ENCODE results near the gene ZNF487. TPM values are rescaled to one million over a fixed set of nuclear protein-coding genes. Genes with fewer than 3 reads are reported as not detected.
"Not testable (repeated sequence)": the region's sequence is repeated elsewhere in the genome, so short reads cannot be mapped to it uniquely, and the experiment has no call there.

ZNF487 gene
- total and polyA plus RNA-seq, 2 experiments from 2014 or later = 2.9 to 4.6 TPM

DNA sequence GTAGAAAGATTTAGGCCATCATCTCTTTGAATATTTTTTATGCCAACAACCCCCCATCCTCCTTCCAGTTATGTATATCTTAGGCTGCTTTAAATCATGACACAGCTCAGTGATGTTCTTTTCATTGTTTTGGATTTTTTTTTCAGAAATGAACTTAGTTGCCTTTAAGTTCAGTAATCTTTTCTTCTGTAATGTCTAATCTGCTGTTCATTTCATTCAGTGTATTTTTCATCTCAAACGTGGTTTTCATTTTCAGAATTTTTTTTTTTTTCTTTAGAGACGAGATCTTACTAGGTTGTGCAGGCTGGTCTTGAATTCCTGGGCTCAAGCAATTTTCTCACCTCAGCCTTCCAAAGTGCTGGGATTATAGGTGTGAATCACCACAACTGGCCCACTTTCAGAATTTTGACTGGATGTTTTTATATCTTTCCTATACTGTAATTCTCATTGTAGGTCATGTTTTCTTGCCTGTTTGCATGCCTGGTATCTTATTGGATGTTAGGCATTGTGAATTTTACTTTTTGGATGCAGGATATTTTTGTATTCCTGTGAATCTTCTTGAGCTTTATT, 8.1 kb downstream of the ZNF487 start:
- no peaks in the 10 kb centered on the region for H3K79me2 ChIP-seq (replicated peaks; ENCODE audit: insufficient read depth)
- TF ChIP-seq EZH2phosphoT487 (IDR thresholded peaks at IDR 0.05; ENCODE audit: unreplicated experiment) = no peak
- no peak for TF ChIP-seq STAT1 (IDR thresholded peaks at IDR 0.05; ENCODE audit: unreplicated experiment)
- TF ChIP-seq REST (IDR thresholded peaks at IDR 0.05; ENCODE audit: unreplicated experiment) = no peak
- no peak for TF ChIP-seq ZNF331 (CRISPR knock-in tag; IDR thresholded peaks at IDR 0.05; ENCODE audit: low read depth)
- TF ChIP-seq ZNF114 (CRISPR knock-in tag; IDR thresholded peaks at IDR 0.05) = no peak
- no peak overlapping the region for H2AFZ ChIP-seq
- H3K36me3 ChIP-seq (ENCODE audit: insufficient read depth) = no peaks in the 10 kb centered on the region
- no peaks in the 10 kb centered on the region for H3K9me2 ChIP-seq (ENCODE audit: insufficient read depth)
- no peaks in the 10 kb centered on the region for H3K4me1 ChIP-seq (ENCODE audit: insufficient read depth)
- H3K27me3 ChIP-seq (ENCODE audit: insufficient read depth) = no peaks in the 10 kb centered on the region
- ATAC-seq (no peak), DNase-seq (ENCODE audit: low spot score) (no peak)
- H3K4me2 ChIP-seq = no peak overlapping the region
- Mint-ChIP-seq H3K27me3 (ENCODE audit: insufficient read depth, low read depth, poor library complexity) (no peaks in the 10 kb centered on the region), H3K4me1 (no peaks in the 10 kb centered on the region), H3K36me3 (ENCODE audit: low read depth) (peaks cover 22% of the 10 kb centered on the region), H3K9me3 (peaks cover 35% of the 10 kb centered on the region), H3K27ac (no peak overlapping the region), H3K4me3 (no peak overlapping the region)
- no peak overlapping the region for H3K27ac ChIP-seq (ENCODE audit: low read depth)
- no peak overlapping the region for H3K4me3 ChIP-seq
- H3F3A ChIP-seq (replicated peaks; ENCODE audit: low read depth) = no peaks in the 10 kb centered on the region
- H4K20me1 ChIP-seq (replicated peaks; ENCODE audit: insufficient read depth) = no peaks in the 10 kb centered on the region

GRCh38 chr10:43446219-43447017, 9.5 kb downstream of the ZNF487 start:
- H3K27me3 Mint-ChIP-seq (ENCODE audit: insufficient read depth, low read depth, poor library complexity); H3K4me3 Mint-ChIP-seq; H3K9me2 ChIP-seq (ENCODE audit: insufficient read depth); H3K4me1 ChIP-seq (ENCODE audit: insufficient read depth); H3K4me2 ChIP-seq; H3K79me2 ChIP-seq (replicated peaks; ENCODE audit: insufficient read depth); H3F3A ChIP-seq (replicated peaks; ENCODE audit: low read depth); H3K4me3 ChIP-seq; ATAC-seq; H2AFZ ChIP-seq; H3K36me3 ChIP-seq (ENCODE audit: insufficient read depth); H3K27me3 ChIP-seq (ENCODE audit: insufficient read depth); H3K27ac Mint-ChIP-seq; H4K20me1 ChIP-seq (replicated peaks; ENCODE audit: insufficient read depth); H3K4me1 Mint-ChIP-seq; H3K27ac ChIP-seq (ENCODE audit: low read depth): not testable (repeated sequence)
- DNase-seq (ENCODE audit: low spot score) = peak; percentile 17
- H3K36me3 Mint-ChIP-seq (ENCODE audit: low read depth) = peaks cover 22% of the 10 kb centered on the region
- H3K9me3 Mint-ChIP-seq = peaks cover 35% of the 10 kb centered on the region

DNA sequence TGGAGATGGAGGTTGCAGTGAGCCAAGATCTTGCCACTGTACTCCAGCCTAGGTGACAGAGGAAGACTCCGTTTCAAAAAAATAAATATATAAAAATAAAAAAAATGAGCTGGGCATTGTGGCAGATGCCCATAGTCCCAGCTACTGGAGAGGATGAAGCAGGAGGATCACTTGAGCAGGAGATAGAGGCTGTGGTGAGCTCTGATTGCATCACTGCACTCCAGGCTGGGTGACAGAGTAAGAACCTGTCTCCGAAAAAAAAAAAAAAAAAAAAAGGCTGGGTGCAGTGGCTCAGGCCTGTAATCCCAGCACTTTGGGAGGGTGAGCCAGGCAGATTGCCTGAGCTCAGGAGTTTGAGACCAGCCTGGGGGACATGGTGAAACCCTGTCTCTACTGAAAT, 11.8 kb downstream of the ZNF487 start:
- H3K9me3 Mint-ChIP-seq = peaks cover 35% of the 10 kb centered on the region
- peaks cover 22% of the 10 kb centered on the region for H3K36me3 Mint-ChIP-seq (ENCODE audit: low read depth)
- no peak overlapping the region for H3K27ac Mint-ChIP-seq
- Histone ChIP-seq H3F3A (replicated peaks; ENCODE audit: low read depth) (no peaks in the 10 kb centered on the region), H3K79me2 (replicated peaks; ENCODE audit: insufficient read depth) (no peaks in the 10 kb centered on the region), H4K20me1 (replicated peaks; ENCODE audit: insufficient read depth) (no peaks in the 10 kb centered on the region), H3K27ac (ENCODE audit: low read depth) (no peak overlapping the region), H3K36me3 (ENCODE audit: insufficient read depth) (no peaks in the 10 kb centered on the region), H3K4me3 (no peak overlapping the region), H3K27me3 (ENCODE audit: insufficient read depth) (no peaks in the 10 kb centered on the region), H3K4me2 (no peak overlapping the region), H3K4me1 (ENCODE audit: insufficient read depth) (no peaks in the 10 kb centered on the region), H2AFZ (no peak overlapping the region), H3K9me2 (ENCODE audit: insufficient read depth) (no peaks in the 10 kb centered on the region)
- no peak for DNase-seq (ENCODE audit: low spot score)
- H3K4me3 Mint-ChIP-seq = no peak overlapping the region
- H3K27me3 Mint-ChIP-seq (ENCODE audit: insufficient read depth, low read depth, poor library complexity) = no peaks in the 10 kb centered on the region
- no peak for ATAC-seq
- peaks cover 4% of the 10 kb centered on the region; the same call in 2 of the 3 replicates for H3K4me1 Mint-ChIP-seq
- no peak for TF ChIP-seq ZNF331 (CRISPR knock-in tag; IDR thresholded peaks at IDR 0.05; ENCODE audit: low read depth)
- TF ChIP-seq EZH2 (IDR thresholded peaks at IDR 0.05; ENCODE audit: low read depth, unreplicated experiment) = no peak
- TF ChIP-seq POLR2AphosphoS5 (IDR thresholded peaks at IDR 0.05; ENCODE audit: low read depth) = no peak
- TF ChIP-seq ZNF114 (CRISPR knock-in tag; IDR thresholded peaks at IDR 0.05) = no peak
- TF ChIP-seq REST (IDR thresholded peaks at IDR 0.05; ENCODE audit: unreplicated experiment) = no peak
- no peak for TF ChIP-seq NANOG (IDR thresholded peaks at IDR 0.05; ENCODE audit: borderline replicate concordance)
- no peak for TF ChIP-seq ETS1 (IDR thresholded peaks at IDR 0.05)
- no peak for TF ChIP-seq JUNB (IDR thresholded peaks at IDR 0.05; ENCODE audit: unreplicated experiment)

Data from GM23338 (cell line).